ENCODE measurements around the gene TSBP1. TPM values are rescaled to one million over a fixed set of nuclear protein-coding genes. Genes with fewer than 3 reads are reported as not detected.

Gene TSBP1
- total and polyA plus RNA-seq, 2 of the 13 experiments (the other 11 are each of a cell fraction or from before 2014, with no cell fraction given) = not detected

- TF ChIP-seq ZNF276 (CRISPR knock-in tag; IDR thresholded peaks at IDR 0.05; ENCODE audit: low read depth) (no peak), PBX3 (CRISPR knock-in tag; IDR thresholded peaks at IDR 0.05; ENCODE audit: borderline replicate concordance) (no peak), ZNF142 (CRISPR knock-in tag; IDR thresholded peaks at IDR 0.05) (no peak), MXI1 (IDR thresholded peaks at IDR 0.05; ENCODE audit: borderline replicate concordance, low read depth, low read length) (no peak), FLYWCH1 (CRISPR knock-in tag; IDR thresholded peaks at IDR 0.05) (no peak), NCOR1 (IDR thresholded peaks at IDR 0.05; ENCODE audit: borderline replicate concordance, low read length) (no peak), USF2 (IDR thresholded peaks at IDR 0.05; ENCODE audit: low read depth, low read length) (no peak), USF2 (CRISPR knock-in tag; IDR thresholded peaks at IDR 0.05; ENCODE audit: borderline replicate concordance) (no peak)
Measured at GRCh38 chr6:32244270-32244669, 127.4 kb downstream of the TSBP1 start (continued).

Small RNA genes lying within 50 kb of the gene (small RNA-seq; reads per million reads assigned to genes)
- gene RNU6-603P (ENCODE audit: insufficient read depth in 2 of 3, insufficient read length in 3 of 3, low read depth in 2 of 3, low replicate concordance in 1 of 3) = 0 reads per million in 3 experiments

Other genes starting within 250 kb of the TSBP1 start
- 7.5 and 18.1 TPM in 2 replicates for gene ATF6B, start 243.7 kb downstream of the TSBP1 start, total RNA-seq (2016; rRNA removed; fragmentation: Illumina TruSeq; extraction: Trizol)
- 44.0 and 45.8 TPM in 2 replicates for gene ATF6B, start 243.7 kb downstream of the TSBP1 start, polyA plus RNA-seq (2011; rRNA removed)
- 10.0 and 11.0 TPM in 2 replicates for gene FKBPL, start 241.6 kb downstream of the TSBP1 start, total RNA-seq (2016; rRNA removed; fragmentation: Illumina TruSeq; extraction: Trizol)
- gene FKBPL, start 241.6 kb downstream of the TSBP1 start, polyA plus RNA-seq (2011; rRNA removed) = 2.9 and 3.0 TPM in 2 replicates
- gene PRRT1, start 220.0 kb downstream of the TSBP1 start, total RNA-seq (2016; rRNA removed; fragmentation: Illumina TruSeq; extraction: Trizol) = 0.11 and 0.64 TPM in 2 replicates
- 1.4 TPM in 2 replicates for gene PRRT1, start 220.0 kb downstream of the TSBP1 start, polyA plus RNA-seq (2011; rRNA removed)
- 20.1 and 39.2 TPM in 2 replicates for gene PPT2, start 217.8 kb downstream of the TSBP1 start, total RNA-seq (2016; rRNA removed; fragmentation: Illumina TruSeq; extraction: Trizol)
- gene PPT2, start 217.8 kb downstream of the TSBP1 start, polyA plus RNA-seq (2011; rRNA removed) = 61.8 and 79.3 TPM in 2 replicates
- gene EGFL8, start 207.3 kb downstream of the TSBP1 start, total RNA-seq (2016; rRNA removed; fragmentation: Illumina TruSeq; extraction: Trizol) = 3.1 and 11.5 TPM in 2 replicates
- 10.0 and 11.5 TPM in 2 replicates for gene EGFL8, start 207.3 kb downstream of the TSBP1 start, polyA plus RNA-seq (2011; rRNA removed)
- 40.4 and 51.3 TPM in 2 replicates for gene AGPAT1, start 195.8 kb downstream of the TSBP1 start, total RNA-seq (2016; rRNA removed; fragmentation: Illumina TruSeq; extraction: Trizol)
- 139 and 164 TPM in 2 replicates for gene AGPAT1, start 195.8 kb downstream of the TSBP1 start, polyA plus RNA-seq (2011; rRNA removed)
- 98.0 and 107 TPM in 2 replicates for gene RNF5, start 193.5 kb downstream of the TSBP1 start, total RNA-seq (2016; rRNA removed; fragmentation: Illumina TruSeq; extraction: Trizol)
- 117 and 131 TPM in 2 replicates for gene RNF5, start 193.5 kb downstream of the TSBP1 start, polyA plus RNA-seq (2011; rRNA removed)
- 0.41 and 1.9 TPM in 2 replicates for gene AGER, start 187.7 kb downstream of the TSBP1 start, total RNA-seq (2016; rRNA removed; fragmentation: Illumina TruSeq; extraction: Trizol)
- gene AGER, start 187.7 kb downstream of the TSBP1 start, polyA plus RNA-seq (2011; rRNA removed) = 5.1 and 5.7 TPM in 2 replicates
- gene PBX2, start 181.7 kb downstream of the TSBP1 start, total RNA-seq (2016; rRNA removed; fragmentation: Illumina TruSeq; extraction: Trizol) = 42.3 and 45.2 TPM in 2 replicates
- 77.8 and 102 TPM in 2 replicates for gene PBX2, start 181.7 kb downstream of the TSBP1 start, polyA plus RNA-seq (2011; rRNA removed)
- 0.18 and 0.27 TPM in 2 replicates for gene GPSM3, start 179.3 kb downstream of the TSBP1 start, total RNA-seq (2016; rRNA removed; fragmentation: Illumina TruSeq; extraction: Trizol)
- 6.2 and 7.5 TPM in 2 replicates for gene GPSM3, start 179.3 kb downstream of the TSBP1 start, polyA plus RNA-seq (2011; rRNA removed)
- 0.51 and 0.66 TPM in 2 replicates for gene NOTCH4, start 147.8 kb downstream of the TSBP1 start, total RNA-seq (2016; rRNA removed; fragmentation: Illumina TruSeq; extraction: Trizol)
- gene NOTCH4, start 147.8 kb downstream of the TSBP1 start, polyA plus RNA-seq (2011; rRNA removed) = 0.83 and 1.2 TPM in 2 replicates
- gene BTNL2, start 35.3 kb upstream of the TSBP1 start, total RNA-seq (2016; rRNA removed; fragmentation: Illumina TruSeq; extraction: Trizol) = not detected in 2 replicates
- not detected in 2 replicates for gene BTNL2, start 35.3 kb upstream of the TSBP1 start, polyA plus RNA-seq (2011; rRNA removed)
- gene HLA-DRA, start 68.0 kb upstream of the TSBP1 start, total RNA-seq (2016; rRNA removed; fragmentation: Illumina TruSeq; extraction: Trizol) = not detected in 2 replicates
- gene HLA-DRA, start 68.0 kb upstream of the TSBP1 start, polyA plus RNA-seq (2011; rRNA removed) = not detected in 2 replicates
- gene HLA-DRB5, start 158.4 kb upstream of the TSBP1 start, total RNA-seq (2016; rRNA removed; fragmentation: Illumina TruSeq; extraction: Trizol) = not detected in 2 replicates
- not detected in 2 replicates for gene HLA-DRB5, start 158.4 kb upstream of the TSBP1 start, polyA plus RNA-seq (2011; rRNA removed)
- 0.09 TPM in 1 of 2 replicates, not detected in the other for gene HLA-DRB1, start 217.9 kb upstream of the TSBP1 start, total RNA-seq (2016; rRNA removed; fragmentation: Illumina TruSeq; extraction: Trizol)
- not detected in 2 replicates for gene HLA-DRB1, start 217.9 kb upstream of the TSBP1 start, polyA plus RNA-seq (2011; rRNA removed)

Data from HepG2 (cell line).